Mucosa of gallbladder (tissue), 1 donor: ENCODE measurements around the gene GSTP1. TPM values are rescaled to one million over a fixed set of nuclear protein-coding genes. Genes with fewer than 3 reads are reported as not detected.
"Not testable (repeated sequence)": the region's sequence is repeated elsewhere in the genome, so short reads cannot be mapped to it uniquely, and the experiment has no call there.

Experiments
- DNase-seq: peaks from one replicate; pipeline ENCODE4 v3.0.0-alpha.2; 2020; ENCODE audit warnings: low spot score
- total RNA-seq: library from RNA; stranded (reverse); gene quantifications from one replicate; pipeline ENCODE4 v1.2.1, GENCODE V29; 2021
- donor health status: DM: no; HTN: no; CAD: no.

Gene GSTP1
- 1,142 TPM for total RNA-seq

DNA sequence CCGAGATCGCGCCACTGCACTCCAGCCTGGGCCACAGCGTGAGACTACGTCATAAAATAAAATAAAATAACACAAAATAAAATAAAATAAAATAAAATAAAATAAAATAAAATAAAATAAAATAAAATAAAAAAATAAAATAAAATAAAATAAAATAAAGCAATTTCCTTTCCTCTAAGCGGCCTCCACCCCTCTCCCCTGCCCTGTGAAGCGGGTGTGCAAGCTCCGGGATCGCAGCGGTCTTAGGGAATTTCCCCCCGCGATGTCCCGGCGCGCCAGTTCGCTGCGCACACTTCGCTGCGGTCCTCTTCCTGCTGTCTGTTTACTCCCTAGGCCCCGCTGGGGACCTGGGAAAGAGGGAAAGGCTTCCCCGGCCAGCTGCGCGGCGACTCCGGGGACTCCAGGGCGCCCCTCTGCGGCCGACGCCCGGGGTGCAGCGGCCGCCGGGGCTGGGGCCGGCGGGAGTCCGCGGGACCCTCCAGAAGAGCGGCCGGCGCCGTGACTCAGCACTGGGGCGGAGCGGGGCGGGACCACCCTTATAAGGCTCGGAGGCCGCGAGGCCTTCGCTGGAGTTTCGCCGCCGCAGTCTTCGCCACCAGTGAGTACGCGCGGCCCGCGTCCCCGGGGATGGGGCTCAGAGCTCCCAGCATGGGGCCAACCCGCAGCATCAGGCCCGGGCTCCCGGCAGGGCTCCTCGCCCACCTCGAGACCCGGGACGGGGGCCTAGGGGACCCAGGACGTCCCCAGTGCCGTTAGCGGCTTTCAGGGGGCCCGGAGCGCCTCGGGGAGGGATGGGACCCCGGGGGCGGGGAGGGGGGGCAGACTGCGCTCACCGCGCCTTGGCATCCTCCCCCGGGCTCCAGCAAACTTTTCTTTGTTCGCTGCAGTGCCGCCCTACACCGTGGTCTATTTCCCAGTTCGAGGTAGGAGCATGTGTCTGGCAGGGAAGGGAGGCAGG, at the start of gene GSTP1:
GSTP1 (plus strand) TSS at position 566 of the 958 bp plus-strand sequence; CDS start at position 598, 32 bp downstream.
- DNase-seq = peak; percentile 92

DNA sequence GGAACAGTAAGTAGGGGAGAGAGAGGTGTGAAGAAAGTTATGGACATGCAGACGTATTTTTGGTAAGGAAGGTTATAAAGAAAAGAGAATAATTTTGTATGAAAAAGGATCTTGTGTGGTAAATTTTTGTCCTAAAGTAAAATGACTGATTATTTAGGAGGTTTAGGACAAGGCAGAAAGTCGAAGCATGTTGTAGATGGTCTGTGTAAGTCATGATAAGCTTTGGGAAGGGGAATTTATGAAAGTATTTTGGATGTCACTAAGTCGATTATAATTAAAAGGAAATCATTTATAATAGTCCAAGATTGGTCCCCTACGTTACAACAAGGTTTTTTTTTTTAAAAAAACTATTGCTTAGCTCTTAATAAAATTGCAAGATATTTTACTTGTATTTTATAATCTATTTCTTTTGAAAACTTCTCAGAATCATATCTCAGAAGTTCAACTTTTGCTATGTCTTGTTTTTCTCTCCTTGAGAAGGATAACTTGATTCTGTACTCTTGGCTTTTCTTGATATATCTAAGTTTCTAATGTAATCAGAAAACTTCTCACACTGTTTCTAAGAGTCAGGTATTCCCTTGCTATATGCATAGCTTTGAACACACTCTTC, 49.4 kb upstream of the GSTP1 start:
- no peak for DNase-seq

DNA sequence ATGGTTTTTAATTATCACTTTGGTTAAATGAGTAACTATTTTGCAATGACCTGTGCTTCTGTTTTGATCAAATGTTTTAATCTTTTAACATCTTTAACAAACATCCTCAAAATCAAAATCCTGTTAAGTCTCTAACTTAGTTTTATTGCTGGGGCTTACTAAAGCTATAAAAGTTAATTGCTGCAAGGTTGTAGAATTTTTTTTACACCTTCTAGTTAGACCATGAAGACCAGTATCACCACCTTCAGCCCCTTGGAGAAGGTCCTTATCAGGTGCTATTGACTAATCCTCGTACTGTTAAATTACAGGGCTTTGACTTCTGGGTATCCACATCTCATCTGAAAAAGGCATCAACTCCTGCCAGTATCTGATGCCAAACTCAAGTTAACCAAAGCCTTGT, 48.1 kb upstream of the GSTP1 start:
- no peak for DNase-seq

DNA sequence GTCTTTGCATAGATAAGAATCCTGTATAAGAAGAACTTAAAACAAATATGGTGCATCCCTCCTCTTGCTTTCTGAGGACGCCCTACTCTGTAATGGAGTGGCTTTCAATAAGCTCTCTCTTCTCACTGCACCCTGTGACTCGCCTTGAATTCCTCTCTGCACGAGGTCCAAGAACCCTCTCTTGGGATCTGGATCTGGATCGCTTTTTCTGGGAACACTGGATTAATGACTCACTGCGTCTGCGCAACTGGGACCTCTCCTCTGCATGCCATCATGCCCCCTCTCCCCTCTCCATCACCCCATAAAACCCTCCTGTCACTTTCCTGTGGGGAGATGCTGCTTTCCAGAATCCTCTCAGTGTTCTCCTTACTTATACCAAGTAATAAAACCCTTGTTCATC, 45.3 kb upstream of the GSTP1 start:
- DNase-seq = no peak

DNA sequence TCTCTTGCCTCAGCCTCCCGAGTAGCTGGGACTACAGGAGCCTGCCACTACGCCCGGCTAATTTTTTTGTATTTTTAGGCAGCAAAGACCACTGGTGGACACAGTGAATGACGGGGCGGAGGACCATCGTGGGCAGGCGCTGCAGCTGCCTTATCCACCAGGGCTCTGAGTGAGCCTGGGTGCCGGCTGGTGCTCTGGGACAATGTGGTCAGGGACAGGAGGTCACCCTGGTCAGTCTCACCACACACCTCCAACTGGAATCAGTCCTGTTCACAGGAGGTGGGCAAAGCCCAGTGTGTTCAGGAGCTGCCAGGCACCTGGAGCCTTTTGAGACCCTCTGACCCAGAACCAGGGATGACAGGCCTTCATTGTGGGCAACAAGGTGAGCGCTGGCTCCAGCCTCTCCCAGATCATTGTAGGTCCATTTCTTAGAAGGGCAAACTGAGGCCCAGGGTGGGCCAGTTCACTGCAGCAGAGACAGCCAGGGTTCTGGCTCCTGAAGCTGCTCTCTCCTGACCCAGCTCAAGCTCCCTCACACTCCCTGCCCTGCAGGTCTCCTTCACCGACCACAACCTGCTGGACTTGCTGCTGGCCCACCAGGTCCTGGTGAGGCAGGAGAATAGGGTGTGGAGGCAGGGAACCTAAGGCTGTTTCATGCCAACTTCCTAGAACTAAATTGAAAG, 44.6 kb upstream of the GSTP1 start:
- DNase-seq = no peak

DNA sequence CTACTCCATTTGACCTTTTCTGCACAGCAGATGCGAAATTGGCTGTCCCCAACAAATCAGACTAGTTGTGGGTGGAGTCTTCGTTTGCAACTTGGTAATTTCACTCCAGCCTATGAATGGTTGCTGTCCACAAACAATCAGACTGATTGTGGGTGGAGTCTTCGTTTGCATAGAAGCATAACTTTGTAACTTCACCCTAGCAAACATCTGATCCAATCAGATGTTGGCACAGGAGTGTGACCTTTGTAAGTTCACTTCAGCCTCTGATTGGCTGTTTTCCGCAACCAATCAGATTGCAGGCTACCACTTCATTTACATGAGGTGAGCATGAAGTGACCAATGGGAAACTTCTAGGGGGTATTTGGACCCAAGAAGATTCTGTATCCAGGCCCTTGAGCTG, 44.1 kb upstream of the GSTP1 start:
- no peak for DNase-seq

DNA sequence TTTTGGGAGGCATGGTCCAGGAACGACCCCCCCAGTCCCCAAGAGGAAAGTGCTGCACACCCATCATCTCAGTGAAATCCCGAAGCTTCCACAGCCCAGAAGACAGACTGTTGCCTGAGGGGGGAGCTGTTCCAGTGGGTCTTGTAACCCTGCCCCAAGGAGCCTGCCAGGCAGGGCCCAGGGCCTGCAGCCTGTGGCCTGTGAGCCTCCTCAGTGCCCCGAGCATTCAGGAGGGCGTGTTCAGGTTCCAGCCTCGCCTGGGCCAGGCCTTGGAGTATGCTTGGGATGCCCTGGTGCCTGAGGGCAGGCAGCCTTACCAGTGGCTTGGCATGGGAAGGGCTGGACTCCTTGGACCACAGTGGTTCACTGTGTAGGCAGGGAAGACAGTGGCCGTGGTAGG, 42.4 kb upstream of the GSTP1 start:
- no peak for DNase-seq

DNA sequence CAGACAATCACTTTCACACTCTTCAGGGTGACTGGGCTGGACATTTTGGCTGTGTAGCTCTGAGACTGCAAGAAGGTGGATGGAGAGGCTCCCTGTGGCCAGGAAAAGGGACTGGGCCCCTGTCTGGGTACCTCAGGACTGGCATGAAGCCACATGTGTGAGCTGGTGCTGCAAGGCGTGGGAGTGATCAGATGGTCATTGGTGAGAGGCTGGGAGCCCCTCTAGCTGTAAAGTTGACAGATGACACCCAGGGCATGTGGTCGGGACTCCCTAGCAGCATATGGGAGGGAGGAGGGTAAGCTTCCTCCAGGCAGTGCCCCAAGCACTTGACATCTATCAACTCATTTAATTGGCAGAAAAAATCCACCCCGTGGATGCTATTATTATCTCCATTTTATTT, 41.4 kb upstream of the GSTP1 start:
- DNase-seq = no peak

DNA sequence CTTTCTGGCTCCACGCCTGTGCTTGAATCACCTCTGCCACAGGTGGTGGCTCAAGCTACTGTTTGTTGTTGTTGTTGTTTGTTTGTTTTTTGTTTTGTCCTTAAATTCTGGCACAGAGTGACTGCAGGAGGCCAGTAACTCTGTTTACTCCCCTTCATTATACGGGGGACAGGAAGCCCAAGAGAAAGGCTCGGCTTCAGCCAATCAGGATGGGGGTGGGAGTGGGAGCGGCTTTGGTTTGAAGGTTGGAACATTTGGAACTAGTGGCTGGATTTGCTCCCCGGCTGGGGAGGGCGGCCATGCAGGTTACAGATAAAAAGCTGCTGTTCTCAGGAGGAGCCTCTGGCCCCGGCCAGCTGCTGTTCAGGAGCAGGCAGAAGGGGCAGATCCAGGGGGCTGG, 40.6 kb upstream of the GSTP1 start:
- no peak for DNase-seq

DNA sequence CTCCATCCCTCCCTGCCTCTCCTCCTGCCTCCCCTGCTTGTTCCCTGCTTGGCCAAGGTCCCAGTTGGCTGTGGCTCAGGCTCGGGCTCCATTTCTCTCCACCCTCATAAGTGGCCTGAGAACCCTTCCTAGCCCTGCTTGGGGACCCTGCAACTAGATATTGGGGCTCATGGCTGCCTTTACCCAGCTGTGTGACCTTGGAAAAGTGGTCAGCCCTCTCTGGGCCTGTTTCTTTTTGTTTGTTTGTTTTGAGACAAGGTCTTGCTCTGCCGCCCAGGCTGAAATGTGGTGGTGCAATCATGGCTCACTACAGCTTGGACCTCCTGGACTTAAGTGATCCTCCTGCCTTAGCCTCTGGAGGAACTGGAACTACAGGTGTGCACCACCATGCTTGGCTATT, 40.0 kb upstream of the GSTP1 start:
- no peak for DNase-seq

DNA sequence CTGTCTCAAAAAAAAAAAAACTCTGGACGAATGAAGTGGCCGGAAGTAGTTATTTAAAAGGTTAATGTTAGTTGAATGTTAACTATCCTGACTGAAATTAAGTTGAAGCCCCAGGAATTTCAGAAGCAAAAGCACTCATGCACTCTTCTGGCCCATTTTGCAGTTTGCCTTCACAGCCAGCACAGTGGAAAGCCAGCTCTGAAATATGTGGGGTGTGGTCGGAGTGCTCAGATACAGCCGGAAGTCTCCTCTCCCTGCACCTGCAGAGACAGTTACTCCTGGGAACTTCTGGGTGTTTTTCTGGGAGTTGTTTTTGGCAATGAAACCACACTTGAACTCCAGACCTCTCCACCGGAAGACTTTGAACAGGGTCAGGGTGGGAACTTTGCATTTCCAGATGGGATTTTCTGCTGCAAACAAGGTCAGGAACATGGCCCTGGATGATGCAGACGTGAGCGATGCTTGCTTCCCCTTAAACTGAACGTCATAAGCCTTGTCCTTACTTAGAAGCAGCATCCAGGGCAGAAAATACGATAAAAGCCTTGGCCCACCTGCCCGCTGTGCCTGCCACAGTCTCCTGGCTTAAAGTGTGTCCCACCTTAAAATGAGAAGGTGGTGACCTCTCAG, 38.9 kb upstream of the GSTP1 start:
- no peak for DNase-seq

DNA sequence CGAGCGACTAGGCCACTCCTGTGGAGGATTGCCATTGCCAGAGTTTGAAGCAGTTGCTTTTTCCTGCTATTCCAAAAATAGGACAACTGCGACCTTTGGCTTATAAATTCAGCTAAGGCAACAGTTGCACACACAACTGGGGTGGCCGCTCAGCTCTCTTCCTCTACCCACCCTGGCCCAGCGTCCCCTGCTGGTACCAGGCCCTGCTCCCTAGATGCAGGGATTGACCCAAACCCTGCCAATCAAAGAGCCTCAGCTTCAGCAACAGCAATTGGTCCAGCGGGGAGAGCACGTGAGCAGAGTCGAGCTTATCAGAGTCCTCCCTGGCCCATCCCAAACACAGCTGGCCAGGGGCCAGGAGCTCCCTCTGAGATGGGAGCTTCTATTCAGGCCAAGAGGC, 38.3 kb upstream of the GSTP1 start:
- no peak for DNase-seq

DNA sequence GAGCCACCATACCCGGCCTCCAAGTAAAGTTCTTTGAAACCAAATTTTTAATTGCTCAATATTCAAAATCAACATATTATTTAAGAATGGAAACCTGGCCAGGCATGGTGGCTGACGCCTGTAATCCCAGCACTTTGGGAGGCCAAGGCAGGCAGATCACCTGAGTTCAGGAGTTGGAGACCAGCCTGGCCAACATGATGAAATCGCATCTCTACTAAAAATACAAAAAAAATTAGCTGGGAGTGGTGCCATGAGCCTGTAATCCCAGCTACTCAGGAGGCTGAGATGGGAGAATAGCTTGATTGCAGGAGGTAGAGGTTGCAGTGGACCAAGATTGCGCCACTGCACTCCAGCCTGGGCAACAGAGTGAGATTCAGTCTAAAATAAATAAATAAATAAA, 35.5 kb upstream of the GSTP1 start:
- not testable (repeated sequence) for DNase-seq

DNA sequence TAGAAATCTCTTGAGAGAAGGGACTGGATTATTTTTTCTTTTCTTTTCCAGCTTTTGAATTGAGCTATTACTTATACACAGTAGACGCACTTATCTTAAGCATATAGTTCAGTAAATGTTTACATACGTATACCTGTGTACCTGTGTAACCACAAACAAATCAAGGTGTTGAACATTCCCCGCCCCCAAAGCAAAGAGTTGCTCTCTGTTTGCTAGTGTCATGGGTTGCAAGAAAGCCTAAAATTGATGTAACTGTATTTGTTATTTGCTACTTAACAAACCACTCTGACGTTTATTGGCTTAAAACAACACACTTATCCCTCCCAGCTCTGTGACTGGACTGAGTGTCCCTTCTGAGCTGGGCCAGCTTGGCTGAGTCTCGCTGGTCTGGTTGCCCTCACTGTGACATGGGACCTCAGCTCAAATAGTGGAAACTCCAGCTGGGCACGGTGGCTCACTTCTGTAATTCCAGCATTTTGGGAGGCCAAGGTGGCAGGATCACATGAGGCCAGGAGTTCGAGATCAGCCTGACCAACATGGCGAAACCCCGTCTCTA, 35.0 kb upstream of the GSTP1 start:
- no peak for DNase-seq

DNA sequence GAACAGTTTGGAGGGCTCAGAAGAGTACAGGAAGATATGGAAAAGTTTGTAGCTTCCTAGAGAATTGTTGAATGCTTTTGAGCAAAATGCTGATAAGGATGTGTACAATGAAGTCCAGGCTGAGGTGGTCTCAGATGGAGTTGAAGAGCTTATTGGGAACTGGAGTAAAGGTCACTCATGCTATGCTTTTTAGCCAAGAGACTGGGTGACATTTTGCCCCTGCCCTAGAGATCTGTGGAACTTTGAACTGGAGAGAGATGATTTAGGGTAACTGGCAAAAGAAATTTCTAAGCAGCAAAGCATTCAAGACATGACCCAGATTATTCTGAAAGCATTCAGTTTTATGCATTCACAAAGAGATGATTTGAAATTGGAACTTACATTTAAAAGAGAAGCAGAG, 32.5 kb upstream of the GSTP1 start:
- DNase-seq = no peak

DNA sequence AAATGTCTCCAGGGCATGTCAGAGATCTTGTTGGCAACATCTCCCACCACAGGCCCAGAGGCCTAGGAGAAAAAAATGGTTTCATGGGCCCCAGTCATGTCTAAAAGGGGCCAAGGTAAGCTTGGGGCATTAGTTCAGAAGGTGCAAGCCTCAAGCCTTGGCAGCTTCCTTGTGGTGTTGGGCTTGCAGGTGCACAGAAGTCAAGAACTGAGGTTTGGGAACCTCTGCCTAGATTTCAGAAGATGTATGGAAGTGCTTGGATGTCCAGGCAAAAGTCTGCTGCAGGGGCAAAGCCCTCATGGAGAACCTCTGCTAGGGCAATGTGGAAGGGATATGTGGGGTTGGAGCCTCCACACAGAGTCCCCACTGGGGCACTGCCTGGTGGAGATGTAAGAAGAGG, 31.9 kb upstream of the GSTP1 start:
- not testable (repeated sequence) for DNase-seq

DNA sequence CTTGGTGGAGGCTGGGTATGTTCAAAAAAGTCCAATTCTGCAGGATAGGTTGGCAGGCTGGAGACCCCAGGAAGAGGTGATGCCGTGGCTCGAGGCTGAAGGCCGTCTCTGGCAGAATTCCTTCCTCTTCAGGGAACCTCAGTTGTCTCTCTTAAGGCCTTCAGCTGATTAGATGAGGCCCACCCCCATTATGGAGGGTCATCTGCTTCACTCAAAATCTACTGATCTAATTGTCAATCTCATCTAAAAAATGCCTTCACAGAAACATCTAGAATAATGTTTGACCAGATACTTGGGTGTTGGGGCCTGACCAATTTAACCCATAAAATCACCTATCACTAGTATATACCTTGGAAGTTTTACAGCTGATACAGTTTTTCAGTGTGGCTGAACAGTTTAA, 27.4 kb upstream of the GSTP1 start:
- no peak for DNase-seq

DNA sequence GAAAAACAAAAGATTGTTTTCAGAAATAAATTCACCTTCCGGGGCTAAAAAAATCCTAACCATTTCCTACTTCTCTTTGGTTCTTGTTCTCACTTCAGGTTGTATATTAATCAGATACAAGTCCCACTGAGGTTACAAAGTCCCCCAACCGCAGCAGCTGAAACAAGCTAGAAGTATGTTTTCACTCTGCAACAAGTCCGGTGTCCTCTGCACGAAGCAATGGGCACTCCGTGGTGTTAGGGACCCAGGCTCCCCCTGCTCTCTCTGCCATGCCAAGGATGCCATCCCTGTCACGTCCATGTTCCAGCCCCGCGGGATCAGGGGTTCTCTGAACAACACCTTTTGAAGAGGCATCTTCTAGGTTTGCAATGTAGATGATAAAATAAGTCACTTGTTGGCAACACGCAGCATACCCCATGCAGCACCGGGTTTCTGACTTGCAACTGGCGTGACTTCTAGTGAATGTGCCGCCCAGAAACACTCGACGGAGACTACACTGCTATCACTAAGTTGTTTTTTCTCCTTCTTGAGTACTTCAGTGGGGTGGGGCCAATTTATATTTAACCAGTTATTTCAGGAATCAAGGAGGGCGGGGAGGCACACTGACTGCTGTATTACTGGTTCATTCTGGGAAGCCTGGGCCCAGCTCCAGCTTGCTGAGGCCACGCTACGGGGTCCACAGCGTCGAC, 25.4 kb upstream of the GSTP1 start:
- DNase-seq = no peak

DNA sequence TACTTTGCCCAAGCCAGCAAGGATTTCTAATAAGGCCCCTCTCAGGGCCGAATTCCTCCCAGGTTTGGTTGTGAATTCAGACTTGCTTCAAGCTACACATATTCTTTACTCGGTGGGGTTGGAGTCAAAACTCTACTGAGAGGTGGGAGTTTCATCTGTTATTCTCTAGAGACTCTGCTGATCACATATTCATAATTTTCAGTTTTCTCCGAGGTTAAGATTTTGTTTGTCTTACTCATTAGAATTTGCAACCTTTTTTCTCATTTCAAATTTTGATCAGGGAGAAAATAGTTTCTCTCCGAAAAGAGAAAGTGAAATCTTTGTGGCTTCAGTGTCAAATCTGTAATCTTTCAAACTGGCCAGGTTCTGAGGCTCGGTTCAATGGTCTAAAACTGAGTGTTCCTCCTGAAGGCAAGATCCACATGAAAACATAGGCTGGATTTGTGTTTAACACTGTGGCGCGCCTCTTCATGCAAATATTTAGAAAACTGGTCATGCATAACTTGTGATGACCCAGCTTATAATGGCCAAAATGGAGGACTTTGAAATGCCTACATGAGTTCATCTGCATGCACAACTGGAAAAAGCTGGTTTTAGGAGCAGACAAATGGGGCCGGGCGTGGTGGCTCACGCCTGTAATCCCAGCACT, 21.5 kb upstream of the GSTP1 start:
- DNase-seq = no peak

DNA sequence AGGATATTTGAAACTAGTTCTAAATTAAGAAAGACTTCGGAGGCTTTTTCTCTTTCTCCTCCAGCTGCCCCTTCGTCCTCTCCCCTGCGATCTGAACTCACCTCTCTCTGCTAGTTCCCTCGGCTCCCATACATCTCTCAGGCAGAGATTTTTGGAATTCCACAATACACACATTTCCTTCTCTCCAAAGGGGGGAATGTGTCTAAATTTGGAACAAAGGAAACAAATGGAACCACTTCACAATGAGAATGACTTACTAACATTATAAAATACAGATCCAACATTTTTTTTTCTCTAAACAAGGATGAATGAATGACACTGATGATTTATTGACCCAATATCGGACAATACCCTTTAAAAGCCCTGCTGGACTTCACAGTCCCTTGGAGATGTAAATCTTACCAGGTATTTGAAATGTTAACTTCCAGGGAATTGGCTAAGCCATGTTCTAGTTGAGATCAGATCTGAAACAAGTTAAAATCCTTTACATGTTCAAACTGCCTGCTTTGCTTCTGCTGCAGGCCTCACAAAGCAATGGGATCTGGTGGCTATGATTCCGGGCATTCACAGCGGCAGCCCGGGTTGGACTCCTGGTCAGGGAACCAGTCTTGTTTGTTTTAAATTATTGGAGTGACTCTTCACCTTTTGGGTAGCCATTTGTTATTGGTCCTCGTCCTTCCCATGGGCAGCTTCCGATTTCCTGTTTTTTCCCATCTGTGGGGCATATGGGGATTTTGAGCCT, 20.5 kb upstream of the GSTP1 start:
- no peak for DNase-seq
